A673 (cell line): ENCODE results near the gene PAPSS1. TPM values are rescaled to one million over a fixed set of nuclear protein-coding genes. Genes with fewer than 3 reads are reported as not detected.

Experiments used
- BruUV-seq: library from RNA; stranded (reverse); fragments of 400-500 nt; replicated peaks from 2 replicates; lab custom pipeline; 2021; lab: Mats Ljungman, UMichigan
- CTCF ChIA-PET: fragments of 300-600 bp; sonication (Branson Sonifier 250); formaldehyde crosslinking; loops from one replicate; lab custom pipeline; 2022; ENCODE audit warnings: antibody characterized with exemption; lab: Charles Lee
- POLR2A ChIA-PET: fragments of 300-600 bp; sonication (Branson Sonifier 250); formaldehyde crosslinking; loops from one replicate; lab custom pipeline; 2022; ENCODE audit warnings: antibody characterized with exemption; ENCODE audit not compliant: low non-redundant PET; lab: Charles Lee
- DNase-seq: peaks from one replicate; pipeline ENCODE4 v3.0.0-alpha.2; 2015; ENCODE audit warnings: low spot score
- H3K27ac ChIP-seq: fragments of 200-600 bp; sonication (generic); 2 replicates; pipeline ENCODE4 v1.5.1; 2016; ENCODE audit warnings: mixed run types, low read depth, mild to moderate bottlenecking, mixed read lengths, antibody characterized with exemption, low read length; ENCODE audit not compliant: poor library complexity, severe bottlenecking
- H3K27me3 ChIP-seq: fragments of 200-600 bp; sonication (generic); replicated peaks from 2 replicates; pipeline ENCODE4 v1.6.1; 2017; ENCODE audit warnings: mixed run types, low read depth, mild to moderate bottlenecking, mixed read lengths, antibody characterized with exemption, low read length; ENCODE audit not compliant: insufficient read depth, poor library complexity
- H3K36me3 ChIP-seq: fragments of 200-600 bp; sonication (generic); 2 replicates; pipeline ENCODE4 v1.6.1; 2016; ENCODE audit warnings: mixed run types, mild to moderate bottlenecking, mixed read lengths, antibody characterized with exemption, low read length; ENCODE audit not compliant: insufficient read depth, poor library complexity, severe bottlenecking
- H3K4me1 ChIP-seq: fragments of 200-600 bp; sonication (generic); 2 replicates; pipeline ENCODE4 v1.6.1; 2017; ENCODE audit warnings: mixed run types, mild to moderate bottlenecking, mixed read lengths, antibody characterized with exemption, low read length; ENCODE audit not compliant: insufficient read depth, poor library complexity, severe bottlenecking
- H3K4me3 ChIP-seq: fragments of 200-600 bp; sonication (generic); 2 replicates; pipeline ENCODE4 v1.5.1; 2016; ENCODE audit warnings: low read depth, mixed run types, mild to moderate bottlenecking, mixed read lengths, low read length; ENCODE audit not compliant: poor library complexity, severe bottlenecking
- H3K9me3 ChIP-seq: fragments of 200-600 bp; sonication (generic); 2 replicates; pipeline ENCODE4 v1.6.1; 2016; ENCODE audit warnings: mixed run types, low read depth, mild to moderate bottlenecking, mixed read lengths, antibody characterized with exemption, low read length; ENCODE audit not compliant: poor library complexity, severe bottlenecking
- CTCF ChIP-seq: fragments of 300-800, 200-600 bp; sonication (generic); conservative IDR thresholded peaks from 2 replicates; pipeline ENCODE4 v1.5.1; 2017; ENCODE audit warnings: low read depth, mild to moderate bottlenecking, antibody characterized with exemption, low read length, moderate library complexity, mixed read lengths
- EZH2 ChIP-seq: fragments of 200-600 bp; sonication (generic); IDR thresholded peaks from 2 replicates; pipeline ENCODE4 v1.6.1; 2017; ENCODE audit warnings: borderline replicate concordance, low read depth, mild to moderate bottlenecking, mixed read lengths, antibody characterized with exemption, low read length; ENCODE audit not compliant: poor library complexity, severe bottlenecking
- intact Hi-C: fragments of 100-400 bp; cut with micrococcal nuclease; formaldehyde crosslinking; loops from one replicate; pipeline ENCODE4 v1.10.0; 2022; ENCODE audit not compliant: unreplicated experiment
- total RNA-seq: library from RNA; stranded (reverse); gene quantifications from 2 replicates; pipeline ENCODE4 v1.2.3, GENCODE V29; 2021

The PAPSS1 gene
- total RNA-seq, 1 experiment from 2014 or later = 150 TPM

- POLR2A ChIA-PET = no interaction called here
Measured at GRCh38 chr4:107669068-107669467, 51.0 kb downstream of the PAPSS1 start.

DNA sequence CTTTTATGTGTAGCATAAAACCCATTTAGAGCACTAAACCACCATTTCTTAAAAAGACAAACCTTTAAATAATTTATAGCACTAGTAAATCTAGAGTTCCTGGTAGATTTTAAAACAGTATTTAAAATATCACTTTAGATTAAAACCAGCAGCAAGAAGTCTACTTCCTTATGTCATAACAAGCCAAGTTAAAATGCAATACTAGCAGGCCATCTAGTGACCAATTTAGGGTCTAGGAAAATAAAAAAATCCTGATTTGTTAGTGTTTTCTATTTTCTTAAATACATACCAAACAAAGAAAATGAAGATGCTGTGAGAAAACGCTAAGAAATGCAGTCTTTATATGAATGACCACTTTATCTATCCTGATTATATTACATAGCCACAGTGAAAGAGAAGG, 53.9 kb downstream of the PAPSS1 start:
- H3K27ac ChIP-seq = no peak overlapping the region
- no peaks in the 10 kb centered on the region for H3K9me3 ChIP-seq
- H3K36me3 ChIP-seq = no peaks in the 10 kb centered on the region
- peak; percentile 54 for DNase-seq
- H3K27me3 ChIP-seq = no peaks in the 10 kb centered on the region
- no peak overlapping the region for H3K4me3 ChIP-seq
- H3K4me1 ChIP-seq = peaks cover 9% of the 10 kb centered on the region
- no peak for TF ChIP-seq EZH2
- TF ChIP-seq CTCF = peak; percentile 52
- no TSS peak for BruUV-seq
- intact Hi-C loops = loop anchor here (10.0 kb wide), 3 partner anchors 281 to 631 kb away; partner anchors contain the start of gene DKK2
- POLR2A ChIA-PET = no interaction called here
- CTCF ChIA-PET = no interaction called here

More at GRCh38 chr4:107669068-107669467, 51.0 kb downstream of the PAPSS1 start:
- Histone ChIP-seq H3K9me3 (no peaks in the 10 kb centered on the region), H3K27me3 (no peaks in the 10 kb centered on the region), H3K27ac (no peak overlapping the region), H3K4me1 (peaks cover 9% of the 10 kb centered on the region), H3K4me3 (no peak overlapping the region), H3K36me3 (no peaks in the 10 kb centered on the region)
- no peak for TF ChIP-seq CTCF
- TF ChIP-seq EZH2 = no peak
- no TSS peak for BruUV-seq
- intact Hi-C loops = loop anchor here (10.0 kb wide), 3 partner anchors 284 to 634 kb away; partner anchors contain the start of gene DKK2
- CTCF ChIA-PET = no interaction called here
- DNase-seq = no peak

DNA sequence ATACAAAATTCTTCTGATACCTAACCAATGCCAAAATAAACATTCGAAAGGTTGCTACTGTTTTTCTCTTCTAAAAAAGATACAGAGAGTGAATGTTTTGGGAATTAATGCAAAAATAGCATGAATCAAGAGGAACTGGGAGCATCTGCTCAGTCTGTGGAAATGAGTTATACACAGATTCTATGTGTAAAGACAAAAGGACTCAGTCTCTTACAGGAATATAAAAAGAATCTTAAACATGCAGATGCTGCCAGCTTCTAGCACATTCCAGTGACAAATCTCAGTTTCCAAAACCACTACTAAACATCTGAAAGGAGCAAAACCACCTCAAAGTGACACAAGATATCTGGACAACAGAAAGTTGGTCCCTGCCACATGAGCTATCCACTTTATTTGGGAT, 55.0 kb downstream of the PAPSS1 start:
- CTCF ChIA-PET = no interaction called here
- intact Hi-C loops = loop anchor here (10.0 kb wide), 3 partner anchors 280 to 630 kb away; partner anchors contain the start of gene DKK2
- no peak overlapping the region for H3K27ac ChIP-seq
- H3K9me3 ChIP-seq = no peaks in the 10 kb centered on the region
- no TSS peak for BruUV-seq
- no peak for DNase-seq
- no peaks in the 10 kb centered on the region for H3K36me3 ChIP-seq
- TF ChIP-seq CTCF (no peak), EZH2 (no peak)
- no peak overlapping the region for H3K4me3 ChIP-seq
- H3K4me1 ChIP-seq = peaks cover 9% of the 10 kb centered on the region
- POLR2A ChIA-PET = no interaction called here
- no peaks in the 10 kb centered on the region for H3K27me3 ChIP-seq
